Measurements from ENCODE around the gene HOXD4.

DNA sequence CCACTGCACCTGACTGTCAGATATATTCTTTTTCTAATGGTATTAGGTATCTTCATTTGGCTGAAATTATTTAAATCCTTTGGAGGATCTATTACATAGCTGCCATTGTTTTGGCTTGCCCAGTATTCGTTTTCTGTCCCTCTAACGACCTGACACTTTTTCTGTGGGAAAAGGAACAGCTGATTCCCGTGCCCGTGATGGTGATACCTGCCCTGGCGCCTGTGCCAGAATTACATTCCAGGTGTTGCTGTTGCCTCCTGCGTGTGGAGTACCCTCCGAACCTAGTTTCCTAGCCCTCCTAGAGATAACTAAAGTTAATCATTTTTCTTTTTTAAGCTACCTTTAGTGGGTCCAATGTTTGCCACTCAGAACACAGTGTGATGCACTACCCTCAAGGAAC is 51.1 kb downstream of the HOXD4 start:
- TF ChIP-seq CTCF (IDR thresholded peaks at IDR 0.05; ENCODE audit: low read depth, low read length, poor library complexity, severe bottlenecking) (no peak), EZH2phosphoT487 (IDR thresholded peaks at IDR 0.05; ENCODE audit: borderline replicate concordance, low read length) (no peak)
